GM23338 (cell line): Measurements from ENCODE around the gene LARP1B. TPM values are rescaled to one million over a fixed set of nuclear protein-coding genes. Genes with fewer than 3 reads are reported as not detected.
"Not testable (repeated sequence)": the region's sequence is repeated elsewhere in the genome, so short reads cannot be mapped to it uniquely, and the experiment has no call there.

Experiments used
- ATAC-seq: fragments of 200-7000 bp; cut with Tn5 transposase; 3 replicates; pipeline ENCODE4 v1.9.1; 2020
- DNase-seq: peaks from one replicate; pipeline ENCODE4 v3.0.0-alpha.2; 2015; ENCODE audit warnings: low spot score
- H2AFZ ChIP-seq: fragments of 200-600 bp; sonication (generic); 2 replicates; pipeline ENCODE4 v1.8.0; 2016; ENCODE audit warnings: antibody characterized with exemption, mild to moderate bottlenecking, moderate library complexity
- H3F3A ChIP-seq: fragments of 200-600 bp; sonication (generic); replicated peaks from 2 replicates; pipeline ENCODE4 v1.8.0; 2017; ENCODE audit warnings: antibody characterized with exemption, mixed run types, low read depth
- H3K27ac ChIP-seq: fragments of 200-600 bp; sonication (generic); 2 replicates; pipeline ENCODE4 v1.6.1; 2016; ENCODE audit warnings: low read depth
- H3K27me3 ChIP-seq: fragments of 200-600 bp; sonication (generic); 2 replicates; pipeline ENCODE4 v1.8.0; 2016; ENCODE audit warnings: mild to moderate bottlenecking, mixed run types, moderate library complexity; ENCODE audit not compliant: insufficient read depth
- H3K36me3 ChIP-seq: fragments of 200-600 bp; sonication (generic); 2 replicates; pipeline ENCODE4 v1.8.0; 2016; ENCODE audit warnings: mild to moderate bottlenecking; ENCODE audit not compliant: insufficient read depth
- H3K4me1 ChIP-seq: fragments of 200-600 bp; sonication (generic); 2 replicates; pipeline ENCODE4 v1.8.0; 2016; ENCODE audit warnings: mild to moderate bottlenecking, moderate library complexity; ENCODE audit not compliant: insufficient read depth
- H3K4me2 ChIP-seq: fragments of 200-600 bp; sonication (generic); 2 replicates; pipeline ENCODE4 v1.7.1; 2017; ENCODE audit warnings: mixed run types
- H3K4me3 ChIP-seq: fragments of 200-600 bp; sonication (generic); 2 replicates; pipeline ENCODE4 v1.6.1; 2016; ENCODE audit warnings: mixed run types
- H3K79me2 ChIP-seq: fragments of 200-600 bp; sonication (generic); replicated peaks from 2 replicates; pipeline ENCODE4 v1.8.0; 2017; ENCODE audit warnings: mild to moderate bottlenecking; ENCODE audit not compliant: insufficient read depth
- H3K9me2 ChIP-seq: fragments of 200-600 bp; sonication (generic); 2 replicates; pipeline ENCODE4 v1.8.0; 2017; ENCODE audit not compliant: insufficient read depth
- H4K20me1 ChIP-seq: fragments of 200-600 bp; sonication (generic); replicated peaks from 2 replicates; pipeline ENCODE4 v1.8.0; 2017; ENCODE audit warnings: mild to moderate bottlenecking; ENCODE audit not compliant: insufficient read depth
- H3K27ac Mint-ChIP-seq: 2 replicates; pipeline ENCODE4 v1.8.0; 2020; ENCODE audit warnings: inconsistent platforms, mild to moderate bottlenecking, moderate library complexity, mixed read lengths
- H3K27me3 Mint-ChIP-seq: 3 replicates; pipeline ENCODE4 v1.8.0; 2022; ENCODE audit warnings: low read depth, mild to moderate bottlenecking, moderate library complexity, mixed read lengths, inconsistent platforms; ENCODE audit not compliant: insufficient read depth, poor library complexity
- H3K36me3 Mint-ChIP-seq: 3 replicates; pipeline ENCODE4 v1.8.0; 2021; ENCODE audit warnings: low read depth, mild to moderate bottlenecking, inconsistent platforms, moderate library complexity, mixed read lengths
- H3K4me1 Mint-ChIP-seq: 3 replicates; pipeline ENCODE4 v1.8.0; 2020; ENCODE audit warnings: mild to moderate bottlenecking, inconsistent platforms, mixed read lengths
- H3K4me3 Mint-ChIP-seq: 3 replicates; pipeline ENCODE4 v1.8.0; 2021; ENCODE audit warnings: moderate library complexity, mild to moderate bottlenecking, inconsistent platforms, mixed read lengths
- H3K9me3 Mint-ChIP-seq: 3 replicates; pipeline ENCODE4 v1.8.0; 2020; ENCODE audit warnings: moderate library complexity, mild to moderate bottlenecking, inconsistent platforms, mixed read lengths
- CREB1 ChIP-seq: fragments of 250-450 bp; sonication (Bioruptor Pico); IDR thresholded peaks from 2 replicates; pipeline ENCODE4 v1.5.0; 2020; ENCODE audit warnings: low read depth, mild to moderate bottlenecking, moderate library complexity
- polyA plus RNA-seq: library from polyadenylated mRNA; unstranded; fragments of >200 nt; fragmentation: Nextera tagmentation; extraction: Ambion mirVana; gene quantifications from 2 replicates; pipeline ENCODE4 v1.2.1, GENCODE V29; 2016
- total RNA-seq: library from RNA; depleted of rRNA; stranded (reverse); fragments of >200 nt; shearing (Covaris generic); gene quantifications from 2 replicates; pipeline ENCODE4 v1.2.3, GENCODE V29; 2014; rRNA removed
- TF ChIP-seq, protein P1 (sequence below): fragments of 250-450 bp; sonication (Bioruptor Pico); IDR thresholded peaks from 2 replicates; pipeline ENCODE4 v1.5.0; 2020; ENCODE audit warnings: mild to moderate bottlenecking, moderate library complexity
- TF ChIP-seq, protein P2 (sequence below): IDR thresholded peaks from 2 replicates; pipeline ENCODE4 v1.6.1; 2016; ENCODE audit warnings: antibody characterized with exemption

LARP1B gene
- total and polyA plus RNA-seq, 2 experiments from 2014 or later: 42.5 to 45.4 TPM

DNA sequence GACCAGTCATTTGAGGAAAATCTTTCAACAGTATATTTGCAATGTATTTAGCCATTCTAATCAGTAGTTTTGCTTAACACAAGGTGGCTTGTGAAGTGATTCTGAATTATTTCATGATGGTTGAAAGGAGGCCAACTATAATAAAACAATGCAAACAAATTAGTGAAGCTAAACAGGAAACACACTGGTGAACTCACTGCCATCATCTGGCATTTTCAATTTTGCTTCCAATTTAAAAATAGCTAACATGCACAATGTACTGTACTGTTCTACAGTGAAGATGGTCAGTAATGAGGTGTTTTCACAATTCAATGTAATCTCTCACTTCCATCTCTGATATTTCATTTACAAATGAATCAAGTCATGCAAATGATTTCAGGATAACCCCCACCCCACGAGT lies 195.4 kb downstream of the LARP1B start (continued):
- TF ChIP-seq, protein P1, sequence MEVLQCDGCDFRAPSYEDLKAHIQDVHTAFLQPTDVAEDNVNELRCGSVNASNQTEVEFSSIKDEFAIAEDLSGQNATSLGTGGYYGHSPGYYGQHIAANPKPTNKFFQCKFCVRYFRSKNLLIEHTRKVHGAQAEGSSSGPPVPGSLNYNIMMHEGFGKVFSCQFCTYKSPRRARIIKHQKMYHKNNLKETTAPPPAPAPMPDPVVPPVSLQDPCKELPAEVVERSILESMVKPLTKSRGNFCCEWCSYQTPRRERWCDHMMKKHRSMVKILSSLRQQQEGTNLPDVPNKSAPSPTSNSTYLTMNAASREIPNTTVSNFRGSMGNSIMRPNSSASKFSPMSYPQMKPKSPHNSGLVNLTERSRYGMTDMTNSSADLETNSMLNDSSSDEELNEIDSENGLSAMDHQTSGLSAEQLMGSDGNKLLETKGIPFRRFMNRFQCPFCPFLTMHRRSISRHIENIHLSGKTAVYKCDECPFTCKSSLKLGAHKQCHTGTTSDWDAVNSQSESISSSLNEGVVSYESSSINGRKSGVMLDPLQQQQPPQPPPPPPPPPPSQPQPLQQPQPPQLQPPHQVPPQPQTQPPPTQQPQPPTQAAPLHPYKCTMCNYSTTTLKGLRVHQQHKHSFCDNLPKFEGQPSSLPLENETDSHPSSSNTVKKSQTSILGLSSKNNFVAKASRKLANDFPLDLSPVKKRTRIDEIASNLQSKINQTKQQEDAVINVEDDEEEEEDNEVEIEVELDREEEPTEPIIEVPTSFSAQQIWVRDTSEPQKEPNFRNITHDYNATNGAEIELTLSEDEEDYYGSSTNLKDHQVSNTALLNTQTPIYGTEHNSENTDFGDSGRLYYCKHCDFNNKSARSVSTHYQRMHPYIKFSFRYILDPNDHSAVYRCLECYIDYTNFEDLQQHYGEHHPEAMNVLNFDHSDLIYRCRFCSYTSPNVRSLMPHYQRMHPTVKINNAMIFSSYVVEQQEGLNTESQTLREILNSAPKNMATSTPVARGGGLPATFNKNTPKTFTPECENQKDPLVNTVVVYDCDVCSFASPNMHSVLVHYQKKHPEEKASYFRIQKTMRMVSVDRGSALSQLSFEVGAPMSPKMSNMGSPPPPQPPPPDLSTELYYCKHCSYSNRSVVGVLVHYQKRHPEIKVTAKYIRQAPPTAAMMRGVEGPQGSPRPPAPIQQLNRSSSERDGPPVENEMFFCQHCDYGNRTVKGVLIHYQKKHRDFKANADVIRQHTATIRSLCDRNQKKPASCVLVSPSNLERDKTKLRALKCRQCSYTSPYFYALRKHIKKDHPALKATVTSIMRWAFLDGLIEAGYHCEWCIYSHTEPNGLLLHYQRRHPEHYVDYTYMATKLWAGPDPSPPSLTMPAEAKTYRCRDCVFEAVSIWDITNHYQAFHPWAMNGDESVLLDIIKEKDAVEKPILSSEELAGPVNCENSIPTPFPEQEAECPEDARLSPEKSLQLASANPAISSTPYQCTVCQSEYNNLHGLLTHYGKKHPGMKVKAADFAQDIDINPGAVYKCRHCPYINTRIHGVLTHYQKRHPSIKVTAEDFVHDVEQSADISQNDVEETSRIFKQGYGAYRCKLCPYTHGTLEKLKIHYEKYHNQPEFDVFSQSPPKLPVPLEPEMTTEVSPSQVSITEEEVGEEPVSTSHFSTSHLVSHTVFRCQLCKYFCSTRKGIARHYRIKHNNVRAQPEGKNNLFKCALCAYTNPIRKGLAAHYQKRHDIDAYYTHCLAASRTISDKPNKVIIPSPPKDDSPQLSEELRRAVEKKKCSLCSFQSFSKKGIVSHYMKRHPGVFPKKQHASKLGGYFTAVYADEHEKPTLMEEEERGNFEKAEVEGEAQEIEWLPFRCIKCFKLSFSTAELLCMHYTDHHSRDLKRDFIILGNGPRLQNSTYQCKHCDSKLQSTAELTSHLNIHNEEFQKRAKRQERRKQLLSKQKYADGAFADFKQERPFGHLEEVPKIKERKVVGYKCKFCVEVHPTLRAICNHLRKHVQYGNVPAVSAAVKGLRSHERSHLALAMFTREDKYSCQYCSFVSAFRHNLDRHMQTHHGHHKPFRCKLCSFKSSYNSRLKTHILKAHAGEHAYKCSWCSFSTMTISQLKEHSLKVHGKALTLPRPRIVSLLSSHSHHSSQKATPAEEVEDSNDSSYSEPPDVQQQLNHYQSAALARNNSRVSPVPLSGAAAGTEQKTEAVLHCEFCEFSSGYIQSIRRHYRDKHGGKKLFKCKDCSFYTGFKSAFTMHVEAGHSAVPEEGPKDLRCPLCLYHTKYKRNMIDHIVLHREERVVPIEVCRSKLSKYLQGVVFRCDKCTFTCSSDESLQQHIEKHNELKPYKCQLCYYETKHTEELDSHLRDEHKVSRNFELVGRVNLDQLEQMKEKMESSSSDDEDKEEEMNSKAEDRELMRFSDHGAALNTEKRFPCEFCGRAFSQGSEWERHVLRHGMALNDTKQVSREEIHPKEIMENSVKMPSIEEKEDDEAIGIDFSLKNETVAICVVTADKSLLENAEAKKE: no peak
- no peak for TF ChIP-seq CREB1 (CRISPR knock-in tag)
- TF ChIP-seq, protein P2, sequence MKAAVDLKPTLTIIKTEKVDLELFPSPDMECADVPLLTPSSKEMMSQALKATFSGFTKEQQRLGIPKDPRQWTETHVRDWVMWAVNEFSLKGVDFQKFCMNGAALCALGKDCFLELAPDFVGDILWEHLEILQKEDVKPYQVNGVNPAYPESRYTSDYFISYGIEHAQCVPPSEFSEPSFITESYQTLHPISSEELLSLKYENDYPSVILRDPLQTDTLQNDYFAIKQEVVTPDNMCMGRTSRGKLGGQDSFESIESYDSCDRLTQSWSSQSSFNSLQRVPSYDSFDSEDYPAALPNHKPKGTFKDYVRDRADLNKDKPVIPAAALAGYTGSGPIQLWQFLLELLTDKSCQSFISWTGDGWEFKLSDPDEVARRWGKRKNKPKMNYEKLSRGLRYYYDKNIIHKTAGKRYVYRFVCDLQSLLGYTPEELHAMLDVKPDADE: no peak

DNA sequence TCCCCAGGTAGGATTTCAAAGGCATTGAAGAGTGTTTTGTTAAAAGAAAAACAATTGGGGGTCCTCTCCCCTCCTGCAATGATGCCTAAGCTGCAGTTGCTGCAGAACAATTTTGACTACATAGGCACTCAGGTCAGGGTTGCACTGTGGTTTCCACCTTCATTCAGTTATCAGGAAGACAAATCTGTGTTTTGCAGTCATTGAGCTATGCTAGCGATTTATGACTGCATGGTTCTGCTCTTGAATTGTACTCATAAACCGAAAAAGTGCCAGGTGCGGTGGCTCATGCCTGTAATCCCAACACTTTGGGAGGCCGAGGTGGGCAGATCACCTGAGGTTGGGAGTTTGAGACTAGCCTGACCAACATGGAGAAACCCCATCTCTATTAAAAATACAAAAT lies 197.1 kb downstream of the LARP1B start:
- not testable (repeated sequence) for H3K4me1 ChIP-seq, DNase-seq, H4K20me1 ChIP-seq, H3K36me3 ChIP-seq, H3K27me3 Mint-ChIP-seq, H3K27ac Mint-ChIP-seq, H3K4me2 ChIP-seq, H3K79me2 ChIP-seq, H3K27ac ChIP-seq, ATAC-seq, H3K36me3 Mint-ChIP-seq, H3K4me3 ChIP-seq, H3K4me1 Mint-ChIP-seq, H3K9me2 ChIP-seq, H3F3A ChIP-seq, H3K4me3 Mint-ChIP-seq, H3K27me3 ChIP-seq
- H2AFZ ChIP-seq: peak overlapping the region; percentile 34; the same call in 1 of the 2 replicates
- H3K9me3 Mint-ChIP-seq: peaks cover 16% of the 10 kb centered on the region

DNA sequence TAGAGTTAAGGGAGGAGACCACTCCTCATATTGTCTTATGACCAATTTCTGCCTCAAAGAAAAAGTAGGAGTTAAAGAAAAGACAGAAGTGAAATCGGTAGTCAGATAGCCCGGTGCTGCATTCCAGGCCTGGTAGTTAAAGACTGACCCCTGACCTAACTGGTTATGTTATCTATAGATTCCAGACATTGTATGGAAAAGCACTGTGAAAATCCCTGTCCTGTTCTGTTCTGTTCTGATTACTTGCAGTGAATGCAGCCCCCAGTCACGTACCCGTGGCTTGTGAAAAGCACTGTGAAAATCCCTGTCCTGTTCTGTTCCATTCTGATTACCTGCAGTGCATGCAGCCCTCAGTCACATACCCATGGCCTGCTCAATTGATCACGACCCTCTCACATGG lies 198.8 kb downstream of the LARP1B start:
- not testable (repeated sequence) for H4K20me1 ChIP-seq, H3K36me3 ChIP-seq, H3K4me1 Mint-ChIP-seq, H3K79me2 ChIP-seq, H3K4me3 ChIP-seq, H3K4me2 ChIP-seq, H3K4me3 Mint-ChIP-seq, H2AFZ ChIP-seq, H3K27ac ChIP-seq, H3F3A ChIP-seq, ATAC-seq, H3K27me3 ChIP-seq, DNase-seq, H3K9me2 ChIP-seq, H3K27ac Mint-ChIP-seq, H3K4me1 ChIP-seq, H3K27me3 Mint-ChIP-seq
- Mint-ChIP-seq H3K9me3 (peaks cover 32% of the 10 kb centered on the region), H3K36me3 (peaks cover 23% of the 10 kb centered on the region)

Other genes starting within 250 kb of the LARP1B start
- 37.3 and 38.7 TPM in 2 replicates for gene PLK4, start 180.4 kb upstream of the LARP1B start, total RNA-seq
- 18.4 and 25.5 TPM in 2 replicates for gene PLK4, start 180.4 kb upstream of the LARP1B start, polyA plus RNA-seq
- gene MFSD8, start 96.1 kb upstream of the LARP1B start, total RNA-seq: 23.6 and 33.3 TPM in 2 replicates
- 19.4 and 24.0 TPM in 2 replicates for gene MFSD8, start 96.1 kb upstream of the LARP1B start, polyA plus RNA-seq
- 14.4 and 18.6 TPM in 2 replicates for gene ABHD18, start 95.9 kb upstream of the LARP1B start, total RNA-seq
- gene ABHD18, start 95.9 kb upstream of the LARP1B start, polyA plus RNA-seq: 7.1 and 7.2 TPM in 2 replicates
- gene PGRMC2, start 226.5 kb downstream of the LARP1B start, total RNA-seq: 61.9 and 74.5 TPM in 2 replicates
- gene PGRMC2, start 226.5 kb downstream of the LARP1B start, polyA plus RNA-seq: 33.7 and 40.2 TPM in 2 replicates